Mesenchymal stem cell (in vitro differentiated cells and primary cell): ENCODE data around the gene C9orf78.

Experiments used
- DNase-seq: peaks from one replicate; pipeline ENCODE4 v3.0.0-alpha.2; 2013
- H2AFZ ChIP-seq: one replicate; pipeline ENCODE4 v1.6.1; 2013; ENCODE audit warnings: low read depth, mild to moderate bottlenecking, control low read depth, inconsistent platforms, low read length, moderate library complexity
- H2AK5ac ChIP-seq: 2 replicates; pipeline ENCODE4 v1.6.1; 2013; ENCODE audit warnings: low read length, moderate library complexity, mild to moderate bottlenecking, inconsistent platforms; ENCODE audit not compliant: severe bottlenecking
- H2BK120ac ChIP-seq: one replicate; pipeline ENCODE4 v1.6.1; 2013; ENCODE audit warnings: low read depth, mild to moderate bottlenecking, inconsistent platforms, low read length, moderate library complexity
- H2BK12ac ChIP-seq, 2 experiments: one replicate each; pipeline ENCODE4 v1.6.1; 2013; ENCODE audit warnings: inconsistent platforms in 2 of 2, low read length in 2 of 2, mild to moderate bottlenecking in 2 of 2, moderate library complexity in 2 of 2, control low read depth in 1 of 2
- H2BK15ac ChIP-seq: one replicate; pipeline ENCODE4 v1.6.1; 2013; ENCODE audit warnings: mild to moderate bottlenecking, low read depth, inconsistent platforms; ENCODE audit not compliant: poor library complexity, severe bottlenecking
- H2BK5ac ChIP-seq: 2 replicates; pipeline ENCODE4 v1.6.1; 2013; ENCODE audit warnings: low read depth, mild to moderate bottlenecking, low read length, control low read depth, inconsistent platforms; ENCODE audit not compliant: poor library complexity, severe bottlenecking
- H3K14ac ChIP-seq, 2 experiments: one replicate each; pipeline ENCODE4 v1.6.1; 2013; ENCODE audit warnings: inconsistent platforms in 2 of 2, low read length in 2 of 2, control low read depth in 1 of 2, mild to moderate bottlenecking in 1 of 2, moderate library complexity in 1 of 2
- H3K18ac ChIP-seq, 2 experiments: one replicate each; pipeline ENCODE4 v1.6.1; 2013; ENCODE audit warnings: inconsistent platforms in 2 of 2, low read length in 2 of 2, control low read depth in 1 of 2, low read depth in 1 of 2, mild to moderate bottlenecking in 1 of 2
- H3K23ac ChIP-seq, 2 experiments: one replicate each; pipeline ENCODE4 v1.6.1; 2013; ENCODE audit warnings: inconsistent platforms in 2 of 2, low read length in 2 of 2, mild to moderate bottlenecking in 2 of 2, moderate library complexity in 2 of 2, control low read depth in 1 of 2
- H3K27ac ChIP-seq: 2 replicates; pipeline ENCODE4 v1.5.1; 2013; ENCODE audit warnings: mild to moderate bottlenecking, moderate library complexity, low read length, control low read depth, inconsistent platforms; ENCODE audit not compliant: poor library complexity, severe bottlenecking
- H3K27me3 ChIP-seq, 2 experiments: 2 replicates each; pipeline versions ENCODE4 v1.6.1 to v1.7.0; 2013; ENCODE audit warnings: low read length in 2 of 2, mild to moderate bottlenecking in 2 of 2, moderate library complexity in 2 of 2, control low read depth in 1 of 2, inconsistent platforms in 1 of 2; ENCODE audit not compliant: control insufficient read depth in 1 of 2, insufficient read depth in 1 of 2
- H3K36me3 ChIP-seq, 2 experiments: 2 replicates each; pipeline versions ENCODE4 v1.6.1 to v1.7.0; 2013; ENCODE audit warnings: low read length in 2 of 2, control low read depth in 1 of 2, inconsistent platforms in 1 of 2, low read depth in 1 of 2, mild to moderate bottlenecking in 1 of 2; ENCODE audit not compliant: insufficient read depth in 2 of 2, control insufficient read depth in 1 of 2
- H3K4ac ChIP-seq, 2 experiments: one replicate each; pipeline ENCODE4 v1.6.1; 2013; ENCODE audit warnings: inconsistent platforms in 2 of 2, low read length in 2 of 2, mild to moderate bottlenecking in 2 of 2, moderate library complexity in 2 of 2, control low read depth in 1 of 2, low read depth in 1 of 2
- H3K4me1 ChIP-seq: 2 replicates; pipeline ENCODE4 v1.6.1; 2013; ENCODE audit warnings: low read depth, low read length, control low read depth; ENCODE audit not compliant: control insufficient read depth, insufficient read depth
- H3K4me2 ChIP-seq: 2 replicates; pipeline ENCODE4 v1.6.1; 2013; ENCODE audit warnings: low read length, mild to moderate bottlenecking, inconsistent platforms; ENCODE audit not compliant: poor library complexity, severe bottlenecking
- H3K4me3 ChIP-seq, 2 experiments: 2 replicates each; pipeline versions ENCODE4 v1.5.1 to v1.7.0; 2013; ENCODE audit warnings: low read length in 2 of 2, mild to moderate bottlenecking in 2 of 2, control low read depth in 1 of 2, low read depth in 1 of 2; ENCODE audit not compliant: insufficient read depth in 1 of 2
- H3K79me1 ChIP-seq: replicated peaks from 2 replicates; pipeline ENCODE4 v1.6.1; 2013; ENCODE audit warnings: mild to moderate bottlenecking, control low read depth, low read length, inconsistent platforms; ENCODE audit not compliant: poor library complexity, severe bottlenecking
- H3K9ac ChIP-seq: 2 replicates; pipeline ENCODE4 v1.7.0; 2013; ENCODE audit warnings: mild to moderate bottlenecking, low read length, moderate library complexity
- H3K9me3 ChIP-seq: 2 replicates; pipeline ENCODE4 v1.7.0; 2013; ENCODE audit warnings: mild to moderate bottlenecking, low read length; ENCODE audit not compliant: control insufficient read depth
- H4K8ac ChIP-seq: one replicate; pipeline ENCODE4 v1.6.1; 2013; ENCODE audit warnings: inconsistent platforms, mild to moderate bottlenecking, low read length, moderate library complexity
- H4K91ac ChIP-seq: one replicate; pipeline ENCODE4 v1.6.1; 2013; ENCODE audit warnings: mild to moderate bottlenecking, low read length, inconsistent platforms
- WGBS: methylation state at CpG from one replicate; pipeline ENCODE4 v1.1.7; 2013; ENCODE audit warnings: mixed read lengths; 5-methylcytosine and 5-hydroxymethylcytosine counted together
- small RNA-seq: library from polyadenylated mRNA; stranded (forward); fragments of <200 nt; extraction: miRNeasy Mini kit (QIAGEN cat#:217004); gene quantifications from one replicate; pipeline ENCODE3, GENCODE V24; 2013; ENCODE audit warnings: low read depth

The C9orf78 gene

GRCh38 chr9:129779560-129780190 is 55.4 kb downstream of the C9orf78 start:
- no peak for DNase-seq
- H4K91ac ChIP-seq = no peak overlapping the region
- no peak overlapping the region for H3K18ac ChIP-seq
- H3K36me3 ChIP-seq = no peaks in the 10 kb centered on the region
- peak overlapping the region in 1 of 2 experiments; percentile 15 for H2BK12ac ChIP-seq
- peaks cover 0 to 4% of the 10 kb centered on the region in 2 experiments for H3K27me3 ChIP-seq
- no peak overlapping the region for H3K14ac ChIP-seq
- WGBS = 98% methylated on average over 7 of the region's 7 CpGs
- H2BK15ac ChIP-seq = no peak overlapping the region
- no peak overlapping the region for H3K23ac ChIP-seq
- H4K8ac ChIP-seq = no peak overlapping the region
- no peak overlapping the region for H2AFZ ChIP-seq
- H3K27ac ChIP-seq = no peak overlapping the region
- peak overlapping the region in 1 of 2 experiments; percentile 58 for H3K4ac ChIP-seq
- H3K4me3 ChIP-seq = no peak overlapping the region
- H2BK120ac ChIP-seq = no peak overlapping the region
- H2AK5ac ChIP-seq = no peak overlapping the region
- H3K9ac ChIP-seq = no peak overlapping the region
- H3K4me1 ChIP-seq = peaks cover 23% of the 10 kb centered on the region
- H3K9me3 ChIP-seq = no peaks in the 10 kb centered on the region
- H3K4me2 ChIP-seq = no peak overlapping the region
- no peaks in the 10 kb centered on the region for H3K79me1 ChIP-seq
- H2BK5ac ChIP-seq = no peak overlapping the region

- Histone ChIP-seq H3K36me3 (no peaks in the 10 kb centered on the region), H3K27ac (no peak overlapping the region), H3K4ac (no peak overlapping the region), H3K4me3 (no peak overlapping the region), H4K91ac (no peak overlapping the region), H3K4me1 (peaks cover 27% of the 10 kb centered on the region), H3K18ac (peak overlapping the region; percentile 37 to 67), H3K23ac (no peak overlapping the region), H3K27me3 (peaks cover 0 to 6% of the 10 kb centered on the region in 2 experiments), H2AK5ac (no peak overlapping the region), H4K8ac (no peak overlapping the region), H3K9me3 (no peaks in the 10 kb centered on the region), H2BK120ac (peak overlapping the region; percentile 38), H2AFZ (no peak overlapping the region), H3K14ac (no peak overlapping the region), H2BK12ac (peak overlapping the region in 1 of 2 experiments; percentile 51), H3K9ac (no peak overlapping the region), H2BK5ac (no peak overlapping the region), H2BK15ac (peak overlapping the region; percentile 63), H3K4me2 (no peak overlapping the region), H3K79me1 (no peaks in the 10 kb centered on the region)
- DNase-seq = no peak
- WGBS = 91% methylated on average over 2 of the region's 3 CpGs
Observed at GRCh38 chr9:129778469-129778868, 56.6 kb downstream of the C9orf78 start.

- Histone ChIP-seq H3K36me3 (no peaks in the 10 kb centered on the region), H2AFZ (no peak overlapping the region), H2BK120ac (peak overlapping the region; percentile 66), H3K23ac (no peak overlapping the region), H4K91ac (peak overlapping the region; percentile 65), H2BK12ac (peak overlapping the region; percentile 88 to 96), H4K8ac (peak overlapping the region; percentile 10), H3K4me1 (peaks cover 27% of the 10 kb centered on the region), H3K79me1 (no peaks in the 10 kb centered on the region), H2BK5ac (no peak overlapping the region), H3K18ac (peak overlapping the region; percentile 58 to 88), H2AK5ac (no peak overlapping the region), H3K27me3 (peaks cover 0 to 6% of the 10 kb centered on the region in 2 experiments), H3K4me3 (peak overlapping the region in 1 of 2 experiments; percentile 30), H3K14ac (peak overlapping the region in 1 of 2 experiments; percentile 98), H2BK15ac (no peak overlapping the region), H3K4ac (peak overlapping the region in 1 of 2 experiments; percentile 97), H3K9me3 (no peaks in the 10 kb centered on the region), H3K27ac (no peak overlapping the region), H3K9ac (peak overlapping the region; percentile 66), H3K4me2 (no peak overlapping the region)
- DNase-seq = no peak
- 91% methylated on average over 11 of the region's 11 CpGs for WGBS
Observed at GRCh38 chr9:129777769-129778130, 57.3 kb downstream of the C9orf78 start.

Small RNA genes lying within 50 kb of the gene (small RNA-seq; reads per million reads assigned to genes)
- gene MIR6855 = 0.86 reads per million
